Esophagus (tissue), 2 donors: ENCODE measurements around the gene WDR62. TPM values are rescaled to one million over a fixed set of nuclear protein-coding genes. Genes with fewer than 3 reads are reported as not detected.

ENCODE experiments used
- polyA plus RNA-seq, 2 donors: library from polyadenylated mRNA; stranded (reverse); fragments of 200-250 nt; gene quantifications; one replicate each; pipeline ENCODE4 v1.2.3, GENCODE V29; 2013
- donor health status: healthy with polysubstance abuse.
- donor health status: Bipolar disorder and iron deficiency.

The WDR62 gene
- polyA plus RNA-seq, 2 donors, result 2.1 to 2.7 TPM

Other genes with a start within 250 kb of the WDR62 start
- not detected for gene PRODH2, start 242.1 kb upstream of the WDR62 start, polyA plus RNA-seq
- not detected for gene NPHS1, start 202.4 kb upstream of the WDR62 start, polyA plus RNA-seq
- gene KIRREL2, start 198.0 kb upstream of the WDR62 start, polyA plus RNA-seq, result under 1 TPM in 1 of 2 donors, not detected in 1; 0.02 TPM
- 1 to 10 TPM in 1 of 2 donors, under 1 TPM in 1; 0.69 to 1.4 TPM for gene APLP1, start 186.3 kb upstream of the WDR62 start, polyA plus RNA-seq
- 1 to 10 TPM; 6.6 to 8.5 TPM for gene NFKBID, start 154.4 kb upstream of the WDR62 start, polyA plus RNA-seq
- 1 to 10 TPM; 6.2 to 6.7 TPM for gene HCST, start 152.4 kb upstream of the WDR62 start, polyA plus RNA-seq
- gene TYROBP, start 146.6 kb upstream of the WDR62 start, polyA plus RNA-seq, result 10 to 100 TPM; 16.7 to 26.8 TPM
- gene LRFN3, start 118.5 kb upstream of the WDR62 start, polyA plus RNA-seq, result 1 to 10 TPM; 4.9 to 5.0 TPM
- gene SDHAF1, start 59.7 kb upstream of the WDR62 start, polyA plus RNA-seq, result 10 to 100 TPM in 1 of 2 donors, 1 to 10 TPM in 1; 8.6 to 18.0 TPM
- gene SYNE4, start 46.1 kb upstream of the WDR62 start, polyA plus RNA-seq, result 1 to 10 TPM in 1 of 2 donors, under 1 TPM in 1; 0.87 to 2.7 TPM
- 10 to 100 TPM; 15.9 to 19.2 TPM for gene ALKBH6, start 40.7 kb upstream of the WDR62 start, polyA plus RNA-seq
- gene CLIP3, start 22.0 kb upstream of the WDR62 start, polyA plus RNA-seq, result 1 to 10 TPM; 2.8 to 7.3 TPM
- gene THAP8, start 612 bp upstream of the WDR62 start, polyA plus RNA-seq, result 1 to 10 TPM; 3.9 to 4.3 TPM
- gene OVOL3, start 56.2 kb downstream of the WDR62 start, polyA plus RNA-seq, result under 1 TPM in 1 of 2 donors, not detected in 1; 0.16 TPM
- 10 to 100 TPM; 66.7 to 77.8 TPM for gene POLR2I, start 60.0 kb downstream of the WDR62 start, polyA plus RNA-seq
- 100 to 1,000 TPM; 100 to 149 TPM for gene TBCB, start 60.6 kb downstream of the WDR62 start, polyA plus RNA-seq
- 1,000 to 10,000 TPM in 1 of 2 donors, 100 to 1,000 TPM in 1; 919 to 1,019 TPM for gene CAPNS1, start 85.2 kb downstream of the WDR62 start, polyA plus RNA-seq
- gene COX7A1, start 97.5 kb downstream of the WDR62 start, polyA plus RNA-seq, result 10 to 100 TPM; 17.3 to 22.9 TPM
- gene ZNF565, start 159.8 kb downstream of the WDR62 start, polyA plus RNA-seq, result 1 to 10 TPM; 1.9 to 3.5 TPM
- gene ZNF146, start 160.2 kb downstream of the WDR62 start, polyA plus RNA-seq, result 10 to 100 TPM; 13.4 to 22.2 TPM